Activated T-cell treated with anti-CD3 and anti-CD28 coated beads, Interleukin-2, amount 50 U/mL, for 48 hours (primary cell): ENCODE data around the gene WASHC3.
"Not testable (repeated sequence)": the region's sequence is repeated elsewhere in the genome, so short reads cannot be mapped to it uniquely, and the experiment has no call there.

Source experiments
- DNase-seq, 2 experiments: peaks; one replicate each; pipeline ENCODE4 v3.0.0-alpha.2; 2020

Gene WASHC3, protein sequence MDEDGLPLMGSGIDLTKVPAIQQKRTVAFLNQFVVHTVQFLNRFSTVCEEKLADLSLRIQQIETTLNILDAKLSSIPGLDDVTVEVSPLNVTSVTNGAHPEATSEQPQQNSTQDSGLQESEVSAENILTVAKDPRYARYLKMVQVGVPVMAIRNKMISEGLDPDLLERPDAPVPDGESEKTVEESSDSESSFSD

DNA sequence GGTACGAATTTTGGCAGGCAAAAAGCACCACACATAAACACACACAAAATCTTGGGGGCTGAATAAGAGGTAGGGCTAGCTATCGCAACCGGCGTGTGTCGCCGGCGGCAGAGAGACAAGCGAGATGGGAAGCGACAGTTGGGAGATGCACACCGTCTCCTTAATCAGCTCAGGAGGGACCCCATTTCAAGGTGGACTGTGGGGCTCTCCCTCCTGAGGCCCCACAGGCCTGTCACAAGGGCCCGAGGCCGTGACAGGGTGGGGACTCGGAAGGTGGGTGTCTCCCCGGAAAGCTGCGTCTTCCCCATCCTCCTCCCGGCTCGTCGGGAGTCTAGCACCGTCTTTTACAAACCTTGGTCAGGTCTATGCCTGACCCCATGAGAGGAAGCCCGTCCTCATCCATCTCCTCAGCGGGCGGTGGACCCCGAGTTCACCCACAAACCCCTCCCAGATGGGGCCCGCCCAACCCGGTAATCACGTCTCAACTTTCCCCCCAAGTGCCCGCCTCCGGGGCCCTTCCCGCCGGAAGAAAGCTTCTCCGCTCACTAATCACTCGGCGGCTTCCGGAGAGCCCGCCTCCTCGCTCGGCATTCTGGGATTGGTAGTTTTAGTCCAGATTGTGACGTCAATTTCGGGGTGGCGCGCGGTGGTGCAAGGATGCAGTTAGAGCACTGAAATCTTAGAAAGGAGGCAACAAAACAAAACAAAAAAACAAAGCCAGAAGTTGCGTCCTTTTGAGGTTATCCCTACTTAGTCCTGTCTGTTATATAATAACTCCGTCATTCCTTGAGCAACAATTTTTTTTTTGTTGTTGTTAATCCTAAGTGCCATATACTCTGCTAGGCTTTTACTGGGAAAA, at the start of gene WASHC3:
TSS of gene WASHC3 (minus strand) at position 432 of the 859 bp plus-strand sequence. CDS start at position 403, 29 bp downstream.
- DNase-seq: peak; percentile 95 to 96

- DNase-seq: no peak
Measured at GRCh38 chr12:102110782-102111181, 49.0 kb upstream of the WASHC3 start.

GRCh38 chr12:102107970-102108369, 46.2 kb upstream of the WASHC3 start:
- no peak for DNase-seq

DNA sequence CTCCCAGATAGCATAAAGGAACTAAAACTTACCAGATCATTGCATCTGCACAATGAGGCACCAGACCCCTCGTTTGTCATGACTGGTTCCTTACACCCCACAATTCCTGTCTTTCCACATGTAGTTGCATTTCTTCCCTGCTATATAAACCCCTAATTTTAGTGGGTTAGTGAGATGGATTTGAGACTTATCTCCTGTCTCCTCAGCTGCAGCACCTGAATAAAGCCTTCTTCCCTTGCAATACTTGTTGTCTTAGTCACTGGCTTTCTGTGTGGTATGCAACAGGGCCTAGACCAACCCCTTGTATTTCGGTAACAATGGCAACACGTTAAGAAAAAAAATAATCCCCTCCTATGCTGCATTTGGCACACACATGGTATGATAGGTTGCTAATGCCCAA, 45.1 kb upstream of the WASHC3 start:
- DNase-seq: no peak

DNA sequence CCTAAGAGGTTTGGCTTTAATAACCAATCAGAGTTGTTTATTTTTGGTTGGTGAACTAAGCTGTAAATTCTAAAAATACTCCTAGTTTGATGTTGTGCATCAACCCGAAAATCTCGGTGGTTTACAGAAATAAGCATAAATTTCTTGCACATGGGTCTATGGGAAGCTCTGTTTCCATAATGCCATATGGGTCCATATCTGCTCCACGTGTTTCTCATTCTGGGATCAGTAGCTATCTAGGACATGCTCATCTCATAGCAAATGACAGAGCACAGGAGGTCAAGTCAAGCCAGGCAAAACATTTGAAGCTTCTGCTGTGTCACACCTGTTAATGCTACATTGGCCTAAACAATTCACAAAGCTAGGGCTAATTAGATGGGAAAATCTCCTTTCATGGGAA, 35.1 kb upstream of the WASHC3 start:
- DNase-seq: no peak

- DNase-seq: no peak
Measured at GRCh38 chr12:102095677-102096263, 34.0 kb upstream of the WASHC3 start.

DNA sequence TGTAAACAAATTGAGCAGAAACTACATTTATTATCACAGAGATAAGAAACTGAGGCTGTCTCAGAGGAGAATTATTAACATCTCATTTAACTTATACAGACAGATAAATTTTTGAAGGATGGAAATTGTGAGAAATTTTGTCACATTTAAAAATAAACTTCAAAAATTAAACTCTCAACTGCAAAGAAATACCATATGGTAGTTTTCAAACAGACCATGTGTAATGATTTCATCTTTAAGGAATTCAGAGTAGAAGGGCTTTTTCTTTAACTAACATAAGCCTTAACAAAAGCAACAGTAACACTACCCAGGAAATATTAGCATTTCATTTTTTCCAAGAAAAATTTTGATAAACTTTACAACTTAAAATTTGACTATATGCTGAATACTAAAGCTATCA, 31.5 kb upstream of the WASHC3 start:
- no peak for DNase-seq

DNA sequence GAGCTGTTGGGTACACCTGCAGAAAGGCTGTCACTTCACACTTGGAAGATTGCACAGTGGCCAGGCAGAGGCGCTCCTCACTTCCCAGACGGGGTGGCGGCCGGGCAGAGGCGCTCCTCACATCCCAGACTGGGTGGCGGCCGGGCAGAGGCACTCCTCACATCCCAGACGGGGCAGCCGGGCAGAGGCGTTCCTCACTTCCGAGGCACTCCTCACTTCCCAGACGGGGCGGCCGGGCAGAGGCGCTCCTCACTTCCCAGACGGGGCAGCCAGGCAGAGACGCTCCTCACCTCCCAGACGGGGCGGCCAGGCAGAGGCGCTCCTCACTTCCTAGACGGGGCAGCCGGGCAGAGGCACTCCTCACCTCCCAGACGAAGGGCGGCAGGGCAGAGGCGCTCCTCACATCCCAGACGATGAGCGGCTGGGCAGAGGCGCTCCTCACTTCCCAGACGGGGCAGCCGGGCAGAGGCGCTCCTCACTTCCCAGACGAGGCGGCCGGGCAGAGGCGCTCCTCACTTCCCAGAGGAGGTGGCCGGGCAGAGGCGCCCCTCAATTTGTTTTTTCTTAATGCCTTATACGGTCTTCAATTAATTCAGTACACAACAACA, 27.5 kb upstream of the WASHC3 start:
- not testable (repeated sequence) for DNase-seq

DNA sequence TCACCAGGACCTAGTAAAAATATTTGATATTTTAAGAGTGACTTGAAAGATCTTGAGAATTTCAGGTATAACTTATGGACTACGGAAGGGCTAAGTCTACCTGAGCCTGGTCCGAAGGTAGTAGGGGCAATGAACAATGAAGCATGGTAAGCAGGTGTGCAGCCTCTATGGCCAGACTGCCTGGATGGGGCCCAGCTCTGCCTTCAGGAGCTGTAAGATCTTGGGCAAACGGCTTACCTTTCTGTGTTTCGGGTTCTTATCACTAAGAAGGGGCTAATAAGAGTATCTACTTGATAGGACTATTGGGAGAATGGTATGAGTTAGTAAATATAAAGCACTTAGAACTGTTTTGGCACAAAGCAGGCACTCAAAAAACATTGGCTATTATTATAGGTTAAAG, 19.1 kb upstream of the WASHC3 start:
- no peak for DNase-seq

GRCh38 chr12:102072092-102072491, 10.3 kb upstream of the WASHC3 start:
- DNase-seq: not testable (repeated sequence)

GRCh38 chr12:102069707-102070106, 7.9 kb upstream of the WASHC3 start:
- no peak for DNase-seq

GRCh38 chr12:102067574-102068258, 5.9 kb upstream of the WASHC3 start:
- DNase-seq: no peak

DNA sequence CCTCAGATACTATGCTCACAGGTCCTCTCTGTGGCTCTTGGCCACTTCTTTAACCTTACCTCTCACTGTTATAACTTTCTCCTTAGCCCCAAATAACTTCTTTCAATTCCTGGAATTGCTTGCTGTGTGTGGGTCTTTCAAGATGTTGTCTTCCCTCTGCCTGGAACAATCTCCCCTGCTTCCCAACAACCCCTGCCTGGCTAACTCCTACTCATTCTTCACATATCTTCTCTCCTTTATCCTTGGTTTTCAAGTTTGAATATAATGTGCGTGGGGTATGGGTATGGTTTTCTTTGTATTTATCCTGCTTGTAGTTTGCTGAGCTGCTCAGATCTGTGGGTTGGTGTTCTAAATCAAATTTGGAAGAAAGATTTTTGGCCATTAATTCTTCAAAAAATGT, 2.7 kb upstream of the WASHC3 start:
- no peak for DNase-seq

- no peak for DNase-seq
Measured at GRCh38 chr12:102063069-102063468, 1.3 kb upstream of the WASHC3 start.

DNA sequence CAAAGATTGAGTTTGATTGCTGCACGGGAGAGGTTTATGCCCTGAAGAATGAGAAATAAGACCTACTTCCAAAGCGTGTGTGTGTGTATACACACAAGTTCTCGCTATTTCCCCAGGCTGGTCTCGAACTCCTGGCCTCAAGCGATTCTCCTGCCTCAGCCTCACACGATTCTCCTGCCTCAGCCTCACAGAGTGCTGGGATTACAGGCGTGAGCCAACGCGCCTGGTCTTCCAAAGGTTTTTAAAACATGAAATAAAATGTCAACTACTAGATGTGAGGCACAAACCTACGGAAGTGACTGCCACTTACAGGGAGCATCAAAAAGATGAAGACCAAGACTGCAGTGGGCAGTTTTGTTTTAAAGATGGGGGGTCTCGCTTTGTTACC, 622 bp upstream of the WASHC3 start:
- DNase-seq: no peak

DNA sequence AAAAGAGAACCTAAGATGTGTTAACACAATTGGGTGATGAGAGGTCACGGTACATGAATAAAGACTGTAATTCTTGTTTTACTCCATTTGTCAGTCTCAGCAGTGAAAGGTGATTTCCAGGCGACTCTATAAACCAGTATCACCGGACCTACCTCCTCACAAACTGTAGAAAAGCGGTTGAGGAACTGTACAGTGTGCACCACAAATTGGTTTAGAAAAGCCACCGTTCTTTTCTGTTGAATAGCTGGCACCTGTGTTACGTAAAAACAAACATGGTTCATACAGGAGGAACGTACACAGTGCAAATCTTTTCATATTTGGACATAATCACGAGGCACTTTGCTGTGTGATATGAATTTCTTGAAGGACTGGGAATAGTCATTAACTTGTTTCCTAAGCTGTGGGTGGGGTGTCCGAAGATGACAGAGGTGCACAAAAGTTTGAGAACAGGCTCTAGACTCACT, 663 bp downstream of the WASHC3 start:
- peak in 1 of 2 experiments; percentile 25 for DNase-seq

DNA sequence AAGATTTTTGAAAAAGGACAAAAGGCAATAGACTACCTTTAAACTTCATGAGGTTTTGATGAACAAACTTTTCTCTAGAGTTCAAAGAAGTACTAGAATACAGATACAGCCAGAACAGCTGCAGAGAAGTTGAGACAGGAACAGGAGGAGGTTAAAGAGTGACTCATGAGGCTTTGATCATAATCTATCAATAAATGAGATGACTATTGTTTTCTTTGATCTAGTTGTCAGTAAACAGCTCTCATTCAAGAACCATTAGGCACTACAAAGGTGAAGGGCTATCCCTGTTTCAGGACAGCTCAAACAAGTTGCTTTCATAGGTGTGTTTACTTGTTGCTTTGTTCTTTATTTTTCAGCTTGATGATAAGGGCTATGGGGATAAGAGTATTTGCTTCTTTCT, 2.4 kb downstream of the WASHC3 start:
- no peak for DNase-seq

DNA sequence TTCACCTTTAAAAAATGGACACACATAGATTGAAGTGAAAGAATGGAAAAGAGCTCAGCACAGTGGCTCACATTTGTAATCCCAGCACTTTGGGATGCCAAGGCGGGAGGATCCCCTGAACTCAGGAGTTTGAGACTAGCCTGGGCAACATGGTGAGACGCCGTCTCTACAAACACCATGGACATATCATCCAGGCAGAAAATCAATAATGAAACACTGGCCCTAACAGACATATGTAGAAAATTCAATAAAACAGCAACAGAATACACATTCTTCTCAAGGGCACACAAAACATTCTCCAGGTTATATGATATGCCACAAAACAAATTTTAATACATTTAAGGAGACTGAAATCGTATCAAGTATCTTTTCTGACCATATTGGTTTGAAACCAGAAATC, 7.4 kb downstream of the WASHC3 start:
- no peak for DNase-seq

DNA sequence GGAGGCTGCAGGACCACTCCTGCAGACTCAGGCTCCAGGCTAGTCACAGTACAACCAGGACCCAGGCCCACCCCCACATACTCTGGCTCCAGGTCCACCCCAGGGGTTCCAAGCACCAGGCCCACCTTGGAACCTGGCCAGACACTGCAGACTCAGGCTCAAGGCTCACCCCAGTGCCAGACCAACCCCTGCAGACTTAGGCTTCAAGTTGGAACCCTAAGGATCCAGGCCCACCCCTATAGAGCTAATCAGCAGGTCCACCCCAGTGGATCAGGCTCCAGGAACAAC, 8.8 kb downstream of the WASHC3 start:
- DNase-seq: no peak

GRCh38 chr12:102052192-102053061, 9.4 kb downstream of the WASHC3 start:
- DNase-seq: no peak

DNA sequence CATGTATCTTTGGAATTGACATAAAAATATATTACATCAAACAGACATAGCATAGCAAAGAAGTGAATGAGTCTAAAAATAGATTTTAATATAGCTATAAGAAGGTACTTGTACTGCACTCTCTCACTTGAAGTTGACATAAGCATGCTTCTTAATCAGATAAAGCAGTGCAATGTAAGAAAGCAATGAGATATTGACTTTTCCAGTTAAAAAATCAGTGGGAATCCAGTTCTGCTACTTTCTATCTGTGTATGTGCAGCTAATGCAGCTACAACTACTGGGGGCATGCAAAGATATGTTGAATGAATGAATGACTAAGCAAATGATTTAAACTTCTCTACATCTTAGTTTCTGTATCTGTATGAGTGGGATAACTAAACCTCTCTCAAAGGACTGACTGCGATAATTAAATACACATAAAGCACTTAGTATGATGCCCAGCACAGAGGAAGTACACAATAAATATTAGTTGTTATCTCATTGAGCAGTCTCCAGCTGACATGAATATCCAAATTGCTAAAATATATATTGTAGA, 10.3 kb downstream of the WASHC3 start:
- no peak for DNase-seq
